Neural cell (in vitro differentiated cells): Measurements from ENCODE around the gene C1QTNF4. TPM values are rescaled to one million over a fixed set of nuclear protein-coding genes. Genes with fewer than 3 reads are reported as not detected.
"Not testable (repeated sequence)": the region's sequence is repeated elsewhere in the genome, so short reads cannot be mapped to it uniquely, and the experiment has no call there.

Experiments used
- H2AFZ ChIP-seq: fragments of 200-600, 300-800 bp; sonication (generic), shearing (Covaris generic); 2 replicates; pipeline ENCODE4 v1.6.0; 2014; ENCODE audit warnings: low read depth, mild to moderate bottlenecking, antibody characterized with exemption, low read length, moderate library complexity
- H3F3A ChIP-seq: fragments of 200-600 bp; shearing (Covaris generic); 2 replicates; pipeline ENCODE4 v1.6.1; 2016; ENCODE audit warnings: mild to moderate bottlenecking, moderate library complexity, mixed read lengths, antibody characterized with exemption, low read length; ENCODE audit not compliant: insufficient read depth, poor library complexity, severe bottlenecking
- H3K27ac ChIP-seq: fragments of 200-600, 300-800 bp; sonication (generic), shearing (Covaris generic); 2 replicates; pipeline ENCODE4 v1.5.1; 2014; ENCODE audit warnings: mild to moderate bottlenecking, low read length, moderate library complexity
- H3K27me3 ChIP-seq: fragments of 300-800, 200-600 bp; sonication (generic), shearing (Covaris generic); 2 replicates; pipeline ENCODE4 v1.6.0; 2014; ENCODE audit warnings: mild to moderate bottlenecking, low read depth, low read length, moderate library complexity; ENCODE audit not compliant: insufficient read depth
- H3K36me3 ChIP-seq: fragments of 300-800, 200-600 bp; sonication (generic), shearing (Covaris generic); 2 replicates; pipeline ENCODE4 v1.5.1; 2014; ENCODE audit warnings: mild to moderate bottlenecking, antibody characterized with exemption, low read length, moderate library complexity; ENCODE audit not compliant: insufficient read depth
- H3K4me2 ChIP-seq: fragments of 300-800, 200-600 bp; sonication (generic), shearing (Covaris generic); 2 replicates; pipeline ENCODE4 v1.6.0; 2014; ENCODE audit warnings: mild to moderate bottlenecking, low read length
- H3K4me3 ChIP-seq: fragments of 300-800, 200-600 bp; sonication (generic), shearing (Covaris generic); 2 replicates; pipeline ENCODE4 v1.5.1; 2014; ENCODE audit warnings: mild to moderate bottlenecking, low read length, moderate library complexity
- H3K79me2 ChIP-seq: fragments of 200-600 bp; shearing (Covaris generic); replicated peaks from 2 replicates; pipeline ENCODE4 v1.6.0; 2014; ENCODE audit warnings: mild to moderate bottlenecking, low read length, moderate library complexity; ENCODE audit not compliant: insufficient read depth
- H3K9ac ChIP-seq: fragments of 300-800, 200-600 bp; sonication (generic), shearing (Covaris generic); 2 replicates; pipeline ENCODE4 v1.6.1; 2016; ENCODE audit warnings: mild to moderate bottlenecking, low read length, mixed read lengths
- H3K9me2 ChIP-seq: fragments of 200-600 bp; shearing (Covaris generic); 2 replicates; pipeline ENCODE4 v1.6.1; 2016; ENCODE audit warnings: mild to moderate bottlenecking, low read length, mixed read lengths; ENCODE audit not compliant: insufficient read depth
- H3K9me3 ChIP-seq: fragments of 200-600, 300-800 bp; sonication (generic), shearing (Covaris generic); 2 replicates; pipeline ENCODE4 v1.6.1; 2016; ENCODE audit warnings: mild to moderate bottlenecking, mixed run types, low read length, moderate library complexity, mixed read lengths
- H4K20me1 ChIP-seq: fragments of 200-600 bp; shearing (Covaris generic); 2 replicates; pipeline ENCODE4 v1.6.1; 2016; ENCODE audit warnings: mild to moderate bottlenecking, mixed run types; ENCODE audit not compliant: insufficient read depth
- EP300 ChIP-seq: fragments of 450-650 bp; conservative IDR thresholded peaks from 2 replicates; pipeline ENCODE4 v1.6.1; 2014; ENCODE audit warnings: antibody characterized with exemption, mild to moderate bottlenecking, moderate library complexity; ENCODE audit not compliant: poor library complexity, severe bottlenecking
- EZH2 ChIP-seq: fragments of 200-600, 300-800 bp; shearing (Covaris generic), sonication (generic); IDR thresholded peaks from 2 replicates; pipeline ENCODE4 v1.6.1; 2014; ENCODE audit warnings: antibody characterized with exemption, low read length, borderline replicate concordance, mild to moderate bottlenecking; ENCODE audit not compliant: insufficient read depth, poor library complexity, severe bottlenecking
- MXI1 ChIP-seq: fragments of 450-650 bp; conservative IDR thresholded peaks from 2 replicates; pipeline ENCODE4 v1.6.1; 2014; ENCODE audit warnings: antibody characterized with exemption, mild to moderate bottlenecking; ENCODE audit not compliant: poor library complexity, severe bottlenecking
- POLR2AphosphoS5 ChIP-seq: IDR thresholded peaks from 2 replicates; pipeline ENCODE4 v1.6.1; 2012
- RAD21 ChIP-seq: fragments of 450-650 bp; conservative IDR thresholded peaks from 2 replicates; pipeline ENCODE4 v1.6.1; 2014; ENCODE audit warnings: antibody characterized with exemption, mild to moderate bottlenecking, moderate library complexity
- SMC3 ChIP-seq: fragments of 450-650 bp; conservative IDR thresholded peaks from 2 replicates; pipeline ENCODE4 v1.6.1; 2014; ENCODE audit warnings: antibody characterized with exemption, mild to moderate bottlenecking, moderate library complexity; ENCODE audit not compliant: poor library complexity
- TAF1 ChIP-seq: IDR thresholded peaks from 2 replicates; pipeline ENCODE4 v1.6.1; 2012; ENCODE audit warnings: low read depth
- polyA plus RNA-seq: library from polyadenylated mRNA; depleted of rRNA; stranded (reverse); fragments of >200 nt; gene quantifications from 2 replicates; pipeline ENCODE4 v1.2.3, GENCODE V29; 2014
- TF ChIP-seq, protein P1 (sequence below): fragments of 450-650 bp; IDR thresholded peaks from 2 replicates; pipeline ENCODE4 v1.5.1; 2014; ENCODE audit warnings: antibody characterized with exemption, mild to moderate bottlenecking, moderate library complexity; ENCODE audit not compliant: poor library complexity, severe bottlenecking
- TF ChIP-seq, protein P2 (sequence below): IDR thresholded peaks from 2 replicates; pipeline ENCODE4 v1.6.1; 2012; ENCODE audit warnings: borderline replicate concordance

The C1QTNF4 gene
- polyA plus RNA-seq, 1 donor from 2014 or later = 16.4 TPM

DNA sequence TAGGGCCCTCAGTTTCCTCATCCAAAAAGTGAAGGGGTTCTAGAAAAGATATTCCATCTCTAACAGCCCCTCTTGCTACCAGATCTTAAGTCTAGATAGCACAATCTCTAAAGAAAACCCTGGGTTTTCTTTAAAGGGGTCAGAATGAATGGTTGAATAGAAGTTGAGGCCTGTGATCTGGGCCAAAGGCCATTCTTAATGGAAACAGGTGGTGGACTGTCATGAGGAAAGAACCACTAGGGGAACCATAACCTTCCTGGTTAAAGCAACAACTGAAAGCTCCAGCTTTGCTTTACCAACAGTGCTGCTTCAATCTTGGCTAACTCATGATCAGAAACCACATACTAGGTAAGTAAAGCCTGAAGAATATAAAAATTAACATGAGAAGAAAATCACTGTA is 43.1 kb downstream of the C1QTNF4 start:
- Histone ChIP-seq H3K9me3 (no peaks in the 10 kb centered on the region), H3K79me2 (peaks cover 64% of the 10 kb centered on the region), H4K20me1 (no peaks in the 10 kb centered on the region), H3K4me2 (peak overlapping the region; percentile 81), H3F3A (no peaks in the 10 kb centered on the region), H3K9ac (no peak overlapping the region), H3K9me2 (no peaks in the 10 kb centered on the region), H3K36me3 (no peaks in the 10 kb centered on the region), H3K4me3 (peak overlapping the region; percentile 94), H3K27ac (no peak overlapping the region), H2AFZ (no peak overlapping the region), H3K27me3 (no peaks in the 10 kb centered on the region)
- TF ChIP-seq, protein P1, sequence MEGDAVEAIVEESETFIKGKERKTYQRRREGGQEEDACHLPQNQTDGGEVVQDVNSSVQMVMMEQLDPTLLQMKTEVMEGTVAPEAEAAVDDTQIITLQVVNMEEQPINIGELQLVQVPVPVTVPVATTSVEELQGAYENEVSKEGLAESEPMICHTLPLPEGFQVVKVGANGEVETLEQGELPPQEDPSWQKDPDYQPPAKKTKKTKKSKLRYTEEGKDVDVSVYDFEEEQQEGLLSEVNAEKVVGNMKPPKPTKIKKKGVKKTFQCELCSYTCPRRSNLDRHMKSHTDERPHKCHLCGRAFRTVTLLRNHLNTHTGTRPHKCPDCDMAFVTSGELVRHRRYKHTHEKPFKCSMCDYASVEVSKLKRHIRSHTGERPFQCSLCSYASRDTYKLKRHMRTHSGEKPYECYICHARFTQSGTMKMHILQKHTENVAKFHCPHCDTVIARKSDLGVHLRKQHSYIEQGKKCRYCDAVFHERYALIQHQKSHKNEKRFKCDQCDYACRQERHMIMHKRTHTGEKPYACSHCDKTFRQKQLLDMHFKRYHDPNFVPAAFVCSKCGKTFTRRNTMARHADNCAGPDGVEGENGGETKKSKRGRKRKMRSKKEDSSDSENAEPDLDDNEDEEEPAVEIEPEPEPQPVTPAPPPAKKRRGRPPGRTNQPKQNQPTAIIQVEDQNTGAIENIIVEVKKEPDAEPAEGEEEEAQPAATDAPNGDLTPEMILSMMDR = peak; percentile 55
- TF ChIP-seq MXI1 (no peak), SMC3 (peak; percentile 20)

DNA sequence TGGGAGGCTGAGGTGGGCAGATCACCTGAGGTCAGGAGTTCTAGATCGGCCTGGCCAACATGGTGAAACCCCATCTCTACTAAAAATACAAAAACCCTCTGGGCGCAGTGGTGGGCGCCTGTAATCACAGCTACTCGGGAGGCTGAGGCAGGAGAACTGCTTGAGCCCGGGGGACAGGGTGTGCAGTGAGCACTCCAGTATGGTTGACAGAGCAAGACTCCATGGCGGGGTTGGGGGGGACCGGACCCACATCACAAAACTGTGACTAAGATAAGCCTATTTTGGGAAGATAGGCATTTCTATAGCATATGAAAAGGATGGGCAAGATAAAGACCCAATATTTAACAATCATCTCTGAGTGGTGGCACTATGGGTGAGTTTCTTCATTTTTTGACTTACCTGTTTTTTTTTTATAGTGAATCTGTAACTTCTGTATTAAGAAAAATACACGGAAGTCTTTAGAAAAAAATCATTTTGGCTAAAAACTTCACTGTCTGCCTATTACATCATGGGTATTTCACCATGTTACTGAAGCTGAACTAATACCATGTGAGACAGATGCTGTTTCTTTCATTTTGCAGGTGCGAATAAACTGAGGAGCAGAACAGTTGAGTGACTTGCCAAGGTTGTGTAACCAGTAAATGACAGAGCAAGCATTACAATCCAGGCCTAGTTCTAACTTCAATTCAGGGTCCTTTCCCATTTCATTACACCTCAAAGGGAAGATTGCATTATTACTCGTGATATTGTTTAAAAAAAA is 43.7 kb downstream of the C1QTNF4 start:
- Histone ChIP-seq H3K79me2 (peaks cover 65% of the 10 kb centered on the region), H3K9me3 (no peaks in the 10 kb centered on the region), H2AFZ (no peak overlapping the region), H3K27me3 (no peaks in the 10 kb centered on the region), H3K9me2 (no peaks in the 10 kb centered on the region), H3F3A (no peaks in the 10 kb centered on the region), H3K4me3 (peak overlapping the region; percentile 94), H3K9ac (no peak overlapping the region), H3K36me3 (no peaks in the 10 kb centered on the region), H3K4me2 (peak overlapping the region; percentile 81), H4K20me1 (no peaks in the 10 kb centered on the region), H3K27ac (no peak overlapping the region)
- TF ChIP-seq, protein P1 = no peak
- TF ChIP-seq EP300 (no peak), EZH2 (no peak), RAD21 (no peak), TAF1 (no peak), SMC3 (no peak), MXI1 (no peak), POLR2AphosphoS5 (no peak)
- TF ChIP-seq, protein P2, sequence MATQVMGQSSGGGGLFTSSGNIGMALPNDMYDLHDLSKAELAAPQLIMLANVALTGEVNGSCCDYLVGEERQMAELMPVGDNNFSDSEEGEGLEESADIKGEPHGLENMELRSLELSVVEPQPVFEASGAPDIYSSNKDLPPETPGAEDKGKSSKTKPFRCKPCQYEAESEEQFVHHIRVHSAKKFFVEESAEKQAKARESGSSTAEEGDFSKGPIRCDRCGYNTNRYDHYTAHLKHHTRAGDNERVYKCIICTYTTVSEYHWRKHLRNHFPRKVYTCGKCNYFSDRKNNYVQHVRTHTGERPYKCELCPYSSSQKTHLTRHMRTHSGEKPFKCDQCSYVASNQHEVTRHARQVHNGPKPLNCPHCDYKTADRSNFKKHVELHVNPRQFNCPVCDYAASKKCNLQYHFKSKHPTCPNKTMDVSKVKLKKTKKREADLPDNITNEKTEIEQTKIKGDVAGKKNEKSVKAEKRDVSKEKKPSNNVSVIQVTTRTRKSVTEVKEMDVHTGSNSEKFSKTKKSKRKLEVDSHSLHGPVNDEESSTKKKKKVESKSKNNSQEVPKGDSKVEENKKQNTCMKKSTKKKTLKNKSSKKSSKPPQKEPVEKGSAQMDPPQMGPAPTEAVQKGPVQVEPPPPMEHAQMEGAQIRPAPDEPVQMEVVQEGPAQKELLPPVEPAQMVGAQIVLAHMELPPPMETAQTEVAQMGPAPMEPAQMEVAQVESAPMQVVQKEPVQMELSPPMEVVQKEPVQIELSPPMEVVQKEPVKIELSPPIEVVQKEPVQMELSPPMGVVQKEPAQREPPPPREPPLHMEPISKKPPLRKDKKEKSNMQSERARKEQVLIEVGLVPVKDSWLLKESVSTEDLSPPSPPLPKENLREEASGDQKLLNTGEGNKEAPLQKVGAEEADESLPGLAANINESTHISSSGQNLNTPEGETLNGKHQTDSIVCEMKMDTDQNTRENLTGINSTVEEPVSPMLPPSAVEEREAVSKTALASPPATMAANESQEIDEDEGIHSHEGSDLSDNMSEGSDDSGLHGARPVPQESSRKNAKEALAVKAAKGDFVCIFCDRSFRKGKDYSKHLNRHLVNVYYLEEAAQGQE = no peak

DNA sequence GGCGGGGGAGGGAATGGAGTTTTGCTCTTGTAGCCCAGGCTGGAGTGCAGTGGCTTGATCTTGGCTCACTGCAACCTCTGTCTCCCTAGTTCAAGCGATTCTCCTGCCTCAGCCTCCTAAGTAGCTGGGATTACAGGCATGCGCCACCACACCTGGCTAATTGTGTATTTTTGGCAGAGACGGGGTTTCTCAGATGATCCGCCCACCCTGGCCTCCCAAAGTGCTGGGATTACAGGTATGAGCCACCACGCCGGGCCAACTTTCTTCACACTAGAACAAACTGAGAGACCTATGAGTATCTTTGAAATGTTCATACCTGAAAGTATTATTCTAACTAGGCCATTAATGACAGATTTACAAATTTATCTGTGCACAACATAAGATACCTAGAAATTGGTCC is 47.9 kb downstream of the C1QTNF4 start:
- H3K36me3 ChIP-seq, H4K20me1 ChIP-seq, H3K9ac ChIP-seq, H3K27ac ChIP-seq, H3K9me2 ChIP-seq, H2AFZ ChIP-seq, H3K27me3 ChIP-seq, H3F3A ChIP-seq, H3K9me3 ChIP-seq, H3K4me3 ChIP-seq, H3K4me2 ChIP-seq: not testable (repeated sequence)
- peaks cover 89% of the 10 kb centered on the region for H3K79me2 ChIP-seq
